ENCODE results near the gene FRMD4A. TPM values are rescaled to one million over a fixed set of nuclear protein-coding genes. Genes with fewer than 3 reads are reported as not detected.

The FRMD4A gene
- total and polyA plus RNA-seq, 10 of the 15 experiments (the other 5 are each of a cell fraction or from before 2014, with no cell fraction given): 17.8 to 75.2 (median 39.1) TPM

- POLR2A ChIA-PET: interaction anchor here (0.6 kb wide), 1 partner anchor 127 kb away, joined by 3 read pairs; no protein-coding TSS in a partner anchor
- no TSS peak for BruUV-seq (replicated peaks)
- TF ChIP-seq BCL3 (IDR thresholded peaks at IDR 0.05; ENCODE audit: borderline replicate concordance, insufficient read depth, low read depth, low read length, poor library complexity, severe bottlenecking) (no peak), SP1 (IDR thresholded peaks at IDR 0.05; ENCODE audit: low read depth, low read length) (no peak), ATF2 (IDR thresholded peaks at IDR 0.05; ENCODE audit: low read length) (no peak), GATAD2B (conservative IDR thresholded peaks at IDR 0.05; ENCODE audit: low read depth) (no peak), MTA3 (IDR thresholded peaks at IDR 0.05; ENCODE audit: borderline replicate concordance, low read length) (no peak), BRCA1 (IDR thresholded peaks at IDR 0.05; ENCODE audit: low read depth, low read length) (no peak), JUND (IDR thresholded peaks at IDR 0.05; ENCODE audit: low read depth, low read length) (no peak), SMC3 (IDR thresholded peaks at IDR 0.05; ENCODE audit: borderline replicate concordance, low read length) (no peak)
- Histone ChIP-seq H3K4me3 (no peak overlapping the region), H3K36me3 (ENCODE audit: control insufficient read depth in 2 of 2, insufficient read depth in 2 of 2, low read length in 1 of 2) (peaks cover 0 to 3% of the 10 kb centered on the region in 2 experiments; a peak in 2 of 4 replicates), H3K9me3 (replicated peaks; ENCODE audit: control insufficient read depth, insufficient read depth, low read length) (peaks cover 5% of the 10 kb centered on the region; the same call in 2 of the 3 replicates), H3K9ac (ENCODE audit: control insufficient read depth, insufficient read depth, low read length) (no peak overlapping the region), H3K79me2 (ENCODE audit: control insufficient read depth, insufficient read depth, low read length) (peaks cover 36% of the 10 kb centered on the region), H3K27ac (ENCODE audit: control insufficient read depth, insufficient read depth) (no peak overlapping the region), H3K27me3 (replicated peaks in 1 of 2; ENCODE audit: control insufficient read depth in 2 of 2, insufficient read depth in 2 of 2, low read length in 1 of 2) (no peaks in the 10 kb centered on the region), H3K4me2 (ENCODE audit: control insufficient read depth, insufficient read depth) (no peak overlapping the region), H4K20me1 (ENCODE audit: control insufficient read depth, insufficient read depth) (no peaks in the 10 kb centered on the region), H3K4me1 (ENCODE audit: control insufficient read depth, insufficient read depth, low read length) (no peaks in the 10 kb centered on the region), H2AFZ (ENCODE audit: control insufficient read depth, low read depth, low read length) (no peak overlapping the region)
- no peak for DNase-seq (ENCODE audit: low read depth, low spot score)
- ATAC-seq: no peak
- 54% methylated on average over 10 of the region's 10 CpGs for WGBS (ENCODE audit: insufficient coverage, insufficient replicate concordance, low lambda C conversion rate, missing lambda C conversion rate)
- intact Hi-C loops (cut with micrococcal nuclease; ENCODE audit: unreplicated experiment) (no loop called here), in situ Hi-C loops (cut with MboI) (no loop called here)
- SMC1A ChIA-PET (ENCODE audit: uncharacterized antibody, unreplicated experiment): interaction anchor here (1.0 to 1.3 kb wide), 7 partner anchors 17 to 219 kb away, joined by 3 to 4 read pairs (median 3); no protein-coding TSS in a partner anchor
- CTCF ChIA-PET: interaction anchor here (1.0 to 1.3 kb wide), 2 partner anchors 44 to 217 kb away, joined by 3 read pairs; no protein-coding TSS in a partner anchor
- RAD21 ChIA-PET (ENCODE audit: unreplicated experiment): interaction anchor here (0.5 to 0.8 kb wide), 2 partner anchors 37 to 214 kb away, joined by 3 read pairs; no protein-coding TSS in a partner anchor
- no peak for FAIRE-seq
These were observed 329.3 kb downstream of the FRMD4A start for GRCh38 chr10:14001298-14002040.

All from GM12878 (cell line).